WTC11 (cell line): Measurements from ENCODE around the gene CACNA2D3.

Experiments
- CREM ChIP-seq: sonication (generic); formaldehyde crosslinking; IDR thresholded peaks from 2 replicates; pipeline ENCODE4 v1.8.1; 2022; ENCODE audit warnings: mild to moderate bottlenecking, missing genetic modification reagents, moderate library complexity
- ELF4 ChIP-seq: sonication (generic); formaldehyde crosslinking; IDR thresholded peaks from 2 replicates; pipeline ENCODE4 v1.8.1; 2022; ENCODE audit warnings: low read depth, mild to moderate bottlenecking, moderate library complexity, missing genetic modification reagents
- JUN ChIP-seq: sonication (generic); formaldehyde crosslinking; IDR thresholded peaks from 2 replicates; pipeline ENCODE4 v1.8.0; 2023; ENCODE audit warnings: mild to moderate bottlenecking, missing genetic modification reagents
- RELA ChIP-seq: sonication (generic); formaldehyde crosslinking; IDR thresholded peaks from 2 replicates; pipeline ENCODE4 v1.8.1; 2022; ENCODE audit warnings: missing genetic modification reagents, mild to moderate bottlenecking, borderline replicate concordance
- TP53 ChIP-seq: sonication (generic); formaldehyde crosslinking; IDR thresholded peaks from 2 replicates; pipeline ENCODE4 v1.8.1; 2023; ENCODE audit warnings: mild to moderate bottlenecking, missing genetic modification reagents
- TF ChIP-seq, protein P1 (sequence below): sonication (generic); formaldehyde crosslinking; IDR thresholded peaks from 2 replicates; pipeline ENCODE4 v1.8.0; 2022; ENCODE audit warnings: mild to moderate bottlenecking, missing genetic modification reagents
- TF ChIP-seq, protein P2 (sequence below): sonication (generic); formaldehyde crosslinking; conservative IDR thresholded peaks from 2 replicates; pipeline ENCODE4 v1.8.1; 2022; ENCODE audit warnings: mild to moderate bottlenecking, missing genetic modification reagents
- TF ChIP-seq, protein P3 (sequence below): fragments of 200-600 bp; IDR thresholded peaks from 2 replicates; pipeline ENCODE4 v1.8.0; 2022; ENCODE audit warnings: antibody characterized with exemption
- TF ChIP-seq, protein P4 (sequence below): sonication (generic); formaldehyde crosslinking; conservative IDR thresholded peaks from 2 replicates; pipeline ENCODE4 v1.8.1; 2023; ENCODE audit warnings: mild to moderate bottlenecking, low read depth, missing genetic modification reagents, moderate library complexity
- TF ChIP-seq, protein P5 (sequence below): sonication (generic); formaldehyde crosslinking; IDR thresholded peaks from 2 replicates; pipeline ENCODE4 v1.8.1; 2022; ENCODE audit warnings: missing genetic modification reagents, borderline replicate concordance

DNA sequence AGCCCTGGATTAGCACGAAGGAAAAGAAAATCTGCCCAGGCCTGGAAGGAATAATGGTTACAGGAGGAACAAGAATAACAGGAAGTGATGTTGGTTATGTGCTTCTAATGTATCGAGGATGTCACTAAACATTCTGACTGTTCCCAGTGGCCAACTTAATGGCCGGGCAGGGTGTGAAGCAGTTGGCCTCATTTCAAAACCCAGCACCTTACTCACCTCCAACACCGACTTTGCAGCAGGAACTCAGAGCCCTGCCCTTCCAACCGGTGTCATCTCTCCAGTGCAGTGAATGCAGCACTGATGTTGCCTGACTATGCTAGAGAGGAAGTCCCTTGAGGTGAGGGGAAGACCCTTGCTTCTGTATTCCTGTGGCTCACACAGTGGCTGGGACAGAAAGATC is 967.9 kb downstream of the CACNA2D3 start:
- TF ChIP-seq, protein P1, sequence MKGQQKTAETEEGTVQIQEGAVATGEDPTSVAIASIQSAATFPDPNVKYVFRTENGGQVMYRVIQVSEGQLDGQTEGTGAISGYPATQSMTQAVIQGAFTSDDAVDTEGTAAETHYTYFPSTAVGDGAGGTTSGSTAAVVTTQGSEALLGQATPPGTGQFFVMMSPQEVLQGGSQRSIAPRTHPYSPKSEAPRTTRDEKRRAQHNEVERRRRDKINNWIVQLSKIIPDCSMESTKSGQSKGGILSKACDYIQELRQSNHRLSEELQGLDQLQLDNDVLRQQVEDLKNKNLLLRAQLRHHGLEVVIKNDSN (CRISPR knock-in tag), result no peak
- TF ChIP-seq, protein P2, sequence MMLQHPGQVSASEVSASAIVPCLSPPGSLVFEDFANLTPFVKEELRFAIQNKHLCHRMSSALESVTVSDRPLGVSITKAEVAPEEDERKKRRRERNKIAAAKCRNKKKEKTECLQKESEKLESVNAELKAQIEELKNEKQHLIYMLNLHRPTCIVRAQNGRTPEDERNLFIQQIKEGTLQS (CRISPR knock-in tag), result no peak
- TF ChIP-seq, protein P3, sequence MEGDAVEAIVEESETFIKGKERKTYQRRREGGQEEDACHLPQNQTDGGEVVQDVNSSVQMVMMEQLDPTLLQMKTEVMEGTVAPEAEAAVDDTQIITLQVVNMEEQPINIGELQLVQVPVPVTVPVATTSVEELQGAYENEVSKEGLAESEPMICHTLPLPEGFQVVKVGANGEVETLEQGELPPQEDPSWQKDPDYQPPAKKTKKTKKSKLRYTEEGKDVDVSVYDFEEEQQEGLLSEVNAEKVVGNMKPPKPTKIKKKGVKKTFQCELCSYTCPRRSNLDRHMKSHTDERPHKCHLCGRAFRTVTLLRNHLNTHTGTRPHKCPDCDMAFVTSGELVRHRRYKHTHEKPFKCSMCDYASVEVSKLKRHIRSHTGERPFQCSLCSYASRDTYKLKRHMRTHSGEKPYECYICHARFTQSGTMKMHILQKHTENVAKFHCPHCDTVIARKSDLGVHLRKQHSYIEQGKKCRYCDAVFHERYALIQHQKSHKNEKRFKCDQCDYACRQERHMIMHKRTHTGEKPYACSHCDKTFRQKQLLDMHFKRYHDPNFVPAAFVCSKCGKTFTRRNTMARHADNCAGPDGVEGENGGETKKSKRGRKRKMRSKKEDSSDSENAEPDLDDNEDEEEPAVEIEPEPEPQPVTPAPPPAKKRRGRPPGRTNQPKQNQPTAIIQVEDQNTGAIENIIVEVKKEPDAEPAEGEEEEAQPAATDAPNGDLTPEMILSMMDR, result no peak
- TF ChIP-seq RELA (CRISPR knock-in tag), result no peak
- no peak for TF ChIP-seq TP53 (CRISPR knock-in tag)
- TF ChIP-seq JUN (CRISPR knock-in tag), result no peak
- no peak for TF ChIP-seq CREM
- TF ChIP-seq, protein P4, sequence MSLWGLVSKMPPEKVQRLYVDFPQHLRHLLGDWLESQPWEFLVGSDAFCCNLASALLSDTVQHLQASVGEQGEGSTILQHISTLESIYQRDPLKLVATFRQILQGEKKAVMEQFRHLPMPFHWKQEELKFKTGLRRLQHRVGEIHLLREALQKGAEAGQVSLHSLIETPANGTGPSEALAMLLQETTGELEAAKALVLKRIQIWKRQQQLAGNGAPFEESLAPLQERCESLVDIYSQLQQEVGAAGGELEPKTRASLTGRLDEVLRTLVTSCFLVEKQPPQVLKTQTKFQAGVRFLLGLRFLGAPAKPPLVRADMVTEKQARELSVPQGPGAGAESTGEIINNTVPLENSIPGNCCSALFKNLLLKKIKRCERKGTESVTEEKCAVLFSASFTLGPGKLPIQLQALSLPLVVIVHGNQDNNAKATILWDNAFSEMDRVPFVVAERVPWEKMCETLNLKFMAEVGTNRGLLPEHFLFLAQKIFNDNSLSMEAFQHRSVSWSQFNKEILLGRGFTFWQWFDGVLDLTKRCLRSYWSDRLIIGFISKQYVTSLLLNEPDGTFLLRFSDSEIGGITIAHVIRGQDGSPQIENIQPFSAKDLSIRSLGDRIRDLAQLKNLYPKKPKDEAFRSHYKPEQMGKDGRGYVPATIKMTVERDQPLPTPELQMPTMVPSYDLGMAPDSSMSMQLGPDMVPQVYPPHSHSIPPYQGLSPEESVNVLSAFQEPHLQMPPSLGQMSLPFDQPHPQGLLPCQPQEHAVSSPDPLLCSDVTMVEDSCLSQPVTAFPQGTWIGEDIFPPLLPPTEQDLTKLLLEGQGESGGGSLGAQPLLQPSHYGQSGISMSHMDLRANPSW (CRISPR knock-in tag), result no peak
- TF ChIP-seq ELF4, result no peak
- TF ChIP-seq, protein P5, sequence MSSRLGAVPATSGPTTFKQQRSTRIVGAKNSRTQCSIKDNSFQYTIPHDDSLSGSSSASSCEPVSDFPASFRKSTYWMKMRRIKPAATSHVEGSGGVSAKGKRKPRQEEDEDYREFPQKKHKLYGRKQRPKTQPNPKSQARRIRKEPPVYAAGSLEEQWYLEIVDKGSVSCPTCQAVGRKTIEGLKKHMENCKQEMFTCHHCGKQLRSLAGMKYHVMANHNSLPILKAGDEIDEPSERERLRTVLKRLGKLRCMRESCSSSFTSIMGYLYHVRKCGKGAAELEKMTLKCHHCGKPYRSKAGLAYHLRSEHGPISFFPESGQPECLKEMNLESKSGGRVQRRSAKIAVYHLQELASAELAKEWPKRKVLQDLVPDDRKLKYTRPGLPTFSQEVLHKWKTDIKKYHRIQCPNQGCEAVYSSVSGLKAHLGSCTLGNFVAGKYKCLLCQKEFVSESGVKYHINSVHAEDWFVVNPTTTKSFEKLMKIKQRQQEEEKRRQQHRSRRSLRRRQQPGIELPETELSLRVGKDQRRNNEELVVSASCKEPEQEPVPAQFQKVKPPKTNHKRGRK (CRISPR knock-in tag), result no peak
